Measurements from ENCODE around the gene GYS1. TPM values are rescaled to one million over a fixed set of nuclear protein-coding genes. Genes with fewer than 3 reads are reported as not detected.
"Not testable (repeated sequence)": the region's sequence is repeated elsewhere in the genome, so short reads cannot be mapped to it uniquely, and the experiment has no call there.

The GYS1 gene
- total RNA-seq, 2 experiments from 2014 or later, result 55.1 to 56.3 TPM

DNA sequence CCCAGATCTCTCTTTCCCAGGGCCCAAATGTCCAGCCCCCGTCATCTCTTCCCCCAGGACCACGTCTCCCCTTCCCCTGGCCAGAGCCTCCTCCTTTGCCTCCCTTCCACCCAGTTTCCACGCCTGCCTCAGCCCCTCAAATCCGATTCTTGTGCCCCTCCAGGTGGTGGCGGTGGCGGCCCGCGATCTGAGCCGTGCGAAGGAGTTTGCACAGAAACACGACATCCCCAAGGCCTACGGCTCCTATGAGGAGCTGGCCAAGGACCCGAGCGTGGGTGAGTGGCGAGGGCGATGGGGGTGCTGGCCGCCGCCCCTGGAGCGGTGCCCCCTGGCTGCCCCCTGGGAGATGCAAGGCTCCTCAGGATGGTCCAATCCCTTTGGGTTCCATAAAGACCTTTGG is 58.3 kb downstream of the GYS1 start:
- DNase-seq, result no peak
- peaks cover 3% of the 10 kb centered on the region for H3K27me3 Mint-ChIP-seq
- H3K9me3 Mint-ChIP-seq, result no peaks in the 10 kb centered on the region
- ChIA-PET CTCF (no interaction called here), POLR2A (no interaction called here)
- peaks cover 20% of the 10 kb centered on the region for H3K4me1 Mint-ChIP-seq
- no peak overlapping the region for H3K4me3 Mint-ChIP-seq
- no peak overlapping the region for H3K27ac Mint-ChIP-seq
- peaks cover 2% of the 10 kb centered on the region for H3K36me3 Mint-ChIP-seq (ENCODE audit: low read depth)

DNA sequence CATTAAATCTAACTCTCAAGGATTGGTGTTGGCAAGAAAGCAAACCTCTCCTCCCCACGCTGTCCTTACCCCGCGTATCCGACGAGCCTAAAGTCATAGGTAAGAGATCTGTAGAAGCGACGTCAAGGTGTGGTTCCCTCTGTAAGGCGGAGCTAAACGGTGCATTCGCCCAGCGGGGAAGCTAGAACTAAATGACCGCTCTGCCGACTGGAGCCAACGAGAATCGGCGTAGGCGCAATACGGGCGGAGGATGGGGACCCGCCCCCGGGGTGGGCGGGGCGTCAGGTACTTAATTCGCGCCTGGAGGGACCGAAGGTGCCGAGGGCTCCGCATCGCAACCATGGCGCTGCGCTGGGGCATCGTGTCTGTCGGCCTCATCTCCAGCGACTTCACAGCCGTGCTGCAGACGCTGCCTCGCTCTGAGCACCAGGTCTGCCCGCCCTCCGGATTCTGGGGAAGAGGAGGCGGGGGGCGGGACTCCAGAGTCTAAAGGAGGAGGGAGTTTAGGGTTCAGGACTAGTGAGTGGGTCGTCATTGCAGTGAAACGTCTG is 59.7 kb downstream of the GYS1 start, which contains the start of gene DHDH:
DHDH (plus strand) TSS at position 318 of the 551 bp plus-strand sequence; CDS start at position 341, 23 bp downstream.
- Mint-ChIP-seq H3K27ac (peak within 1 kb of the TSS; percentile 36), H3K4me1 (peaks cover 20% of the 10 kb centered on the region), H3K27me3 (peaks cover 3% of the 10 kb centered on the region), H3K36me3 (ENCODE audit: low read depth) (peaks cover 2% of the 10 kb centered on the region), H3K9me3 (no peaks in the 10 kb centered on the region), H3K4me3 (peak within 1 kb of the TSS; percentile 75)
- DNase-seq, result peak; percentile 88
- POLR2A ChIA-PET, result interaction anchor here (0.7 to 1.9 kb wide), 9 partner anchors 18 to 127 kb away, joined by 3 to 16 read pairs (median 4); partner anchors contain the start of genes BAX, GYS1, NUCB1 and PPP1R15A
- CTCF ChIA-PET, result interaction anchor here (1.2 to 2.2 kb wide), 8 partner anchors 33 to 138 kb away, joined by 3 to 13 read pairs (median 5); partner anchors contain the start of genes GYS1, NUCB1 and RUVBL2

DNA sequence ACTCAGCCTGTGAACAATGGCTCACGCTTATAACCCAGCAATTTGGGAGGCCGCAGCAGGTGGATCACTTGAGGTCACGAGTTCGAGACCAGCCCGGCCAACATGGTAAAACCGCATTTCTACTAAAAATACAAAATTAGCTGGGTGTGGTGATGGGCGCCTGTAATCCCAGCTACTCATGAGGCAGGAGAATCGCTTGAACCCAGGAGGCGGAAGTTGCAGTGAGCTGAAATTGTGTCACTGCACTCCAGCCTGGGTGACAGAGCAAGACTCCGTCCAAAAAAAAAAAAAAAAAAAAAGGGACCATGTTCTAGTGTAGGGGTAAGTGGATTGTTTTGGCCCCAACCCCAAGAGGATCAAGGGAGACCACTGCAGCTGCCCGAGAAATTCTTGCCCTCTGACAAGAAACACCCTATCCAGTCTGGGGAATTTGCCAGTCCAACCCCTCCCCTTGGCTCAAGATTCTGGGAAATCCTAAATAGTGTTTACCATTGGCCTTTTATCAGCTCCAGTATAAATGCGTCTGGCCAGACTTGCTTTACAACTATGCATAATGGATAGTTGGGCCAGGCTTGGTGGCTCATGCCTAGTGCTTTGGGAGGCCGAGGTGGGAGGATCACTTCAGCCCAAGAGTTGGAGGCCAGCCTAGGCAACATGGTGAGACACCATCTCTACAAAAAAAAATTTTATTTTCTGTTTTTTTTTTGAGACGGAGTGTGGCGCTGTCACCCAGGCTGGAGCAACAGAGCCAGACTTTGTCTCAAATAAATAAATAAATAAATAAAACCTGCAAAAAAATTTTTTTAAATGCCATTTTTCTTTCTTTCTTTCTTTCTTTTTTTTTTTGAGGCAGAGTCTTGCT is 64.7 kb downstream of the GYS1 start:
- ChIA-PET CTCF (interaction anchor here (1.0 to 1.5 kb wide), 2 partner anchors 42 to 65 kb away, joined by 3 to 5 read pairs; partner anchors contain the start of genes GYS1 and RUVBL2), POLR2A (interaction anchor here (0.8 to 1.2 kb wide), 2 partner anchors 25 to 42 kb away, joined by 3 read pairs; no protein-coding TSS in a partner anchor)
- Mint-ChIP-seq H3K27me3 (peaks cover 3% of the 10 kb centered on the region), H3K27ac (no peak overlapping the region), H3K36me3 (ENCODE audit: low read depth) (no peaks in the 10 kb centered on the region), H3K9me3 (no peaks in the 10 kb centered on the region), H3K4me3 (no peak overlapping the region), H3K4me1 (peaks cover 12% of the 10 kb centered on the region)
- no peak for DNase-seq

DNA sequence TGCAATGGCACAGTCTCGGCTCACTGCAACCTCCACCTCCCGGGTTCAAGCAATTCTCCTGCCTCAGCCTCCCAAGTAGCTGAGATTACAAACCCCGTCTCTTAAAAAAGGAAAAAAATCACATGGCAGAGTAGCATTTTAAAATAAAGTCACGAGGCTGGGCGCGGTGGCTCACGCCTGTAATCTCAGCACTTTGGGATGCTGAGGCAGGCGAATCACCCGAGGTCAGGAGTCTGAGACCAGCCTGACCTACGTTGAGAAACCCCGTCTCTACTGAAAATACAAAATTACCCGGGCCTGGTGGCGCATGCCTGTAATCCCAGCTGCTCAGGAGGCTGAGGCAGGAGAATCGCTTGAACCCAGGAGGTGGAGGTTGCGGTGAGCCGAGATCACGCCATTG is 65.4 kb downstream of the GYS1 start:
- H3K4me3 Mint-ChIP-seq; DNase-seq; H3K27ac Mint-ChIP-seq; H3K9me3 Mint-ChIP-seq; H3K27me3 Mint-ChIP-seq; H3K36me3 Mint-ChIP-seq (ENCODE audit: low read depth); H3K4me1 Mint-ChIP-seq: not testable (repeated sequence)
- ChIA-PET POLR2A (interaction anchor here (0.7 to 1.2 kb wide), 3 partner anchors 25 to 118 kb away, joined by 3 read pairs; no protein-coding TSS in a partner anchor), CTCF (interaction anchor here (1.0 to 1.5 kb wide), 2 partner anchors 43 to 66 kb away, joined by 3 to 5 read pairs; partner anchors contain the start of genes GYS1 and RUVBL2)

DNA sequence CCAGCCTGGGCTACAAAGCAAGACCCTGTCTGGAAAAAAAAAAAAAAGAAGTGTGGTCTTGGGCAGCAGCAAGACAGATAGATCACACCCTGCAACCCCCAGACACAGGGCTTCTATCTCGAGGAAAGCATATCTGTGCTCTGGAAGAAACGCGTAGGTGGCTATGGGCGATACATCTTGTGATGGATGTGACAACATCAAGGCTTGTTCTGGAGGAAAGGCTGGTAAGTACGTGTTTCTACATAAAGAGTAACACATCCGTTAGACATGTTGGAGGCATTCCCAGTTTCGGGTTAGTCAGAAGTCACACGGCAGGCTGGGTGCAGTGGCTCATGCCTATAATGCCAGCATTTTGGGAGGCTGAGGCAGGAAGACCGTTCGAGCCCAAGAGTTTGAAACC is 66.2 kb downstream of the GYS1 start:
- POLR2A ChIA-PET, result interaction anchor here (1.0 to 1.6 kb wide), 2 partner anchors 10 to 26 kb away, joined by 3 to 4 read pairs; no protein-coding TSS in a partner anchor
- DNase-seq, result no peak
- no peaks in the 10 kb centered on the region for H3K9me3 Mint-ChIP-seq
- peak overlapping the region; percentile 27 for H3K4me3 Mint-ChIP-seq
- peaks cover 8% of the 10 kb centered on the region for H3K36me3 Mint-ChIP-seq (ENCODE audit: low read depth)
- H3K27me3 Mint-ChIP-seq, result no peaks in the 10 kb centered on the region
- peak overlapping the region; percentile 26 for H3K27ac Mint-ChIP-seq
- peaks cover 7% of the 10 kb centered on the region for H3K4me1 Mint-ChIP-seq
- CTCF ChIA-PET, result no interaction called here

DNA sequence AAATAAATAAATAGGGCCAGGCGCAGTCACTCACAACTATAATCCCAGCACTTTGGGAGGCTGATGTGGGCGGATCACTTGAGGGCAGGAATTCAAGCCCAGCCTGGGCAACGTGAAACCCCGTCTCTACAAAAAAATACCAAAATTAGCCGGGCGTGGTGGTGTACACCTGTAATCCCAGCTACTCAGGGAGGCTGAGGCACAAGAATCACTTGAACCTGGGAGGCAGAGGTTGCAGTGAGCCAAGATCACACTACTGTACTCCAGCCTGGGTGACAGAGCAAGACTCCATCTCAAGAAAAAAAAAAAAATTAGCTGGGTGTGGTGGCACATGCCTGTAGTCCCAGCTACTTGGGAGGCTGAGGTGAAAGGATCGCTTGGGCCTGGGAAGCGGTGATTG is 67.2 kb downstream of the GYS1 start:
- H3K36me3 Mint-ChIP-seq (ENCODE audit: low read depth), result peaks cover 13% of the 10 kb centered on the region
- not testable (repeated sequence) for H3K27ac Mint-ChIP-seq, DNase-seq, H3K4me1 Mint-ChIP-seq, H3K4me3 Mint-ChIP-seq, H3K27me3 Mint-ChIP-seq, H3K9me3 Mint-ChIP-seq
- ChIA-PET CTCF (interaction anchor here (1.1 kb wide), 1 partner anchor 83 kb away, joined by 4 read pairs; no protein-coding TSS in a partner anchor), POLR2A (interaction anchor here (0.6 to 2.4 kb wide), 4 partner anchors 9 to 85 kb away, joined by 3 to 9 read pairs (median 4); partner anchors contain the start of gene NUCB1)

DNA sequence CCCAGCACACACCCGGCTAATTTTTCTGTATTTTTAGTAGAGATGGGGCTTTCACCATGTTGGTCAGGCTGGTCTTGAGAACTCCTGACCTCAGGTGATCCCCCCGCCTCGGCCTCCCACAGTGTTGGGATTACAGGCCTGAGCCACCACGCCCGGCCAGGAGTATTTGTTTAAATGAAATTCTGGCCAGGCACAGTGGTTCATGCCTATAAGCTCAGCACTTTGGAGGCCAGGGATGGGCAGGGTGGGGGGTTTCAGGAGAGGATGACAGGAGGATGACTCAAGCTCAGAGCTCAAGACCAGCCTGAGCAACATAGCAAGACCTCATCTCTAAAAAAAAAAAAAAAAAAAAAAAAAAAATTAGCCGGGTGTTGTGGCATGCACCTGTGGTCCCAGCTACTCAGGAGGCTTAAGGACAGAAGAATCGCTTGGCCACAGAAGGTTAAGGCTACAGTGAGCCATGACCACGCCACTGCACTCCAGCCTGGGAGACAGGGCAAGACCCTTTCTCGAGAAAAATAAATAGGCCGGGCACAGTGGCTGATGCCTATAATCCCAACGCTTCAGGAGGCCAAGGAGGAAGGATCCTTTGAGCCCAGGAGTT is 67.8 kb downstream of the GYS1 start:
- Mint-ChIP-seq H3K27ac (no peak overlapping the region), H3K9me3 (no peaks in the 10 kb centered on the region), H3K4me3 (no peak overlapping the region), H3K4me1 (peaks cover 7% of the 10 kb centered on the region), H3K27me3 (no peaks in the 10 kb centered on the region), H3K36me3 (ENCODE audit: low read depth) (peaks cover 13% of the 10 kb centered on the region)
- no peak for DNase-seq
- ChIA-PET CTCF (interaction anchor here (1.1 kb wide), 1 partner anchor 82 kb away, joined by 4 read pairs; no protein-coding TSS in a partner anchor), POLR2A (interaction anchor here (1.2 to 2.4 kb wide), 3 partner anchors 9 to 25 kb away, joined by 4 to 9 read pairs (median 4); partner anchors contain the start of gene NUCB1)

DNA sequence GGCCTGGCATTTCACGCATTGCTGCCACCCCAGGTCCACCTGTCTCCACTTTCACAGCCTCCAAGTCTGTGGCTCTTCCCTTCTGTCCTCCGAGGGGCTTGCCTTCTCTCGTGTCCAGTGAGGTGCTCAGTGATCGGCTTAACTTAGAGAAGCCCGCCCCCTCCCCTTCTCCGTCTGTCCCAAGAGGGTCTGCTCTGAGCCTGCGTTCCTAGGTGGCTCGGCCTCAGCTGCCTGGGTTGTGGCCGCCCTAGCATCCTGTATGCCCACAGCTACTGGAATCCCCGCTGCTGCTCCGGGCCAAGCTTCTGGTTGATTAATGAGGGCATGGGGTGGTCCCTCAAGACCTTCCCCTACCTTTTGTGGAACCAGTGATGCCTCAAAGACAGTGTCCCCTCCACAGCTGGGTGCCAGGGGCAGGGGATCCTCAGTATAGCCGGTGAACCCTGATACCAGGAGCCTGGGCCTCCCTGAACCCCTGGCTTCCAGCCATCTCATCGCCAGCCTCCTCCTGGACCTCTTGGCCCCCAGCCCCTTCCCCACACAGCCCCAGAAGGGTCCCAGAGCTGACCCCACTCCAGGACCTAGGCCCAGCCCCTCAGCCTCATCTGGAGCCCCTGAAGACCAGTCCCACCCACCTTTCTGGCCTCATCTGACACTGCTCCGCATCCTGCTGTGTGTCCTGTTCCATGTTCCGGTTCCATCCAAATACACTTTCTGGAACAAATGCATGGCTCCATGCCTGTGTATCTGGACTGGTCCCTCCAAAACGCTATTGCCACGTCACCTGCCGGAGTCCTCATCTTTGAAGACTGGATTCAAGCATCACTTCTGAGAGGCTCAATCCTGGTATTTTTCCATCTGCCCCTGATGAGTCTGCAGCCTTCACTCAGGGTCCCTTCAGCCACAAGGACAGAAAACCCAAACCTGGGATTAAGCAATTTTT is 70.3 kb downstream of the GYS1 start:
- Mint-ChIP-seq H3K27ac (no peak overlapping the region), H3K27me3 (no peaks in the 10 kb centered on the region), H3K36me3 (ENCODE audit: low read depth) (peaks cover 27% of the 10 kb centered on the region), H3K4me1 (peaks cover 7% of the 10 kb centered on the region), H3K9me3 (no peaks in the 10 kb centered on the region), H3K4me3 (no peak overlapping the region)
- POLR2A ChIA-PET, result no interaction called here
- no peak for DNase-seq
- CTCF ChIA-PET, result no interaction called here

DNA sequence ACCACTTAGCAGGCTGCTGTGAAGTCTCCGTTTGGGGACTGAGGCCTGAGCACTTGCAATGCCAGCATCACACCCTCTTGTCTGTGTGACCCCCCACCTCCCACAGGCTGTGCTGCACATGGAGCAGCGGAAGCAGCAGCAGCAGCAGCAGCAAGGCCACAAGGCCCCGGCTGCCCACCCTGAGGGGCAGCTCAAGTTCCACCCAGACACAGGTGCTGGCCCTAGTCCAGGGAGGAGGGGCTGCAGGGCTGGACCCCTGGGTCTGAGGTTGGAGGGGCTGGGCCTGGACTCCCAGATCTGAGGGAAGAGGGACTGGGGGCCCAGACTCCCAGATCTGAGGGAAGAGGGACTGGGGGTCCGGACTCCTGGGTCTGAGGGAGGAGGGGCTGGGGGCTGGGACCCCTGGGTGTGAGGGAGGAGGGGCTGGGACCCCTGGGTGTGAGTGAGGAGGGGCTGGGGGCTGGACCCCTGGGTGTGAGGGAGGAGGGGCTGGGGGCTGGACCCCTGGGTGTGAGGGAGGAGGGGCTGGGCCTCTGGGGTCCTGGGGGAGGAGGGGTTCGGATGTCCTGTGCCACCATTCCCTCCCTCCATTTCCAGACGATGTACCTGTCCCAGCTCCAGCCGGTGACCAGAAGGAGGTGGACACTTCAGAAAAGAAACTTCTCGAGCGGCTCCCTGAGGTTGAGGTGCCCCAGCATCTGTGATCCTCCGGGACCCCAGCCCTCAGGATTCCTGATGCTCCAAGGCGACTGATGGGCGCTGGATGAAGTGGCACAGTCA is 71.2 kb downstream of the GYS1 start:
- H3K27me3 Mint-ChIP-seq, result no peaks in the 10 kb centered on the region
- CTCF ChIA-PET, result no interaction called here
- POLR2A ChIA-PET, result interaction anchor here (0.9 kb wide), 2 partner anchors 11 to 22 kb away, joined by 3 read pairs; partner anchors contain the start of gene NUCB1
- DNase-seq, result no peak
- H3K9me3 Mint-ChIP-seq, result no peaks in the 10 kb centered on the region
- peaks cover 5% of the 10 kb centered on the region for H3K4me1 Mint-ChIP-seq
- no peak overlapping the region for H3K4me3 Mint-ChIP-seq
- no peak overlapping the region for H3K27ac Mint-ChIP-seq
- peaks cover 32% of the 10 kb centered on the region for H3K36me3 Mint-ChIP-seq (ENCODE audit: low read depth)

DNA sequence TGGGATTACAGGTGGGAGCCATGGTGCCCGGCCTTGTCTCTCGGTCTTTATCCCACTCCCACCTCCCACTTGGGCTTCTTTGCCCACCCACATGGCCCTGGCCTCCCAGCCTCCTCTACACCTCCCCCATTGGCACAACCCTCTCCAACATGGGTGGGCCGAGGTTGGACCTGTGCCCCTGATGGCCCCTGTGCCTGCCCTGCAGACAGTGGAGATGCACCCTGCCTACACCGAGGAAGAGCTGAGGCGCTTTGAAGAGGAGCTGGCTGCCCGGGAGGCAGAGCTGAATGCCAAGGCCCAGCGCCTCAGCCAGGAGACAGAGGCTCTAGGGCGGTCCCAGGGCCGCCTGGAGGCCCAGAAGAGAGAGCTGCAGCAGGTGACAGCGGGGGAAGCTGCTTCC is 72.2 kb downstream of the GYS1 start:
- CTCF ChIA-PET, result interaction anchor here (0.6 to 0.9 kb wide), 2 partner anchors 59 to 73 kb away, joined by 3 to 4 read pairs; partner anchors contain the start of genes GYS1 and RUVBL2
- POLR2A ChIA-PET, result interaction anchor here (0.9 kb wide), 2 partner anchors 10 to 21 kb away, joined by 3 read pairs; partner anchors contain the start of gene NUCB1
- Mint-ChIP-seq H3K9me3 (no peaks in the 10 kb centered on the region), H3K27ac (no peak overlapping the region), H3K36me3 (ENCODE audit: low read depth) (peaks cover 36% of the 10 kb centered on the region), H3K27me3 (no peaks in the 10 kb centered on the region), H3K4me3 (no peak overlapping the region), H3K4me1 (no peaks in the 10 kb centered on the region)
- no peak for DNase-seq

DNA sequence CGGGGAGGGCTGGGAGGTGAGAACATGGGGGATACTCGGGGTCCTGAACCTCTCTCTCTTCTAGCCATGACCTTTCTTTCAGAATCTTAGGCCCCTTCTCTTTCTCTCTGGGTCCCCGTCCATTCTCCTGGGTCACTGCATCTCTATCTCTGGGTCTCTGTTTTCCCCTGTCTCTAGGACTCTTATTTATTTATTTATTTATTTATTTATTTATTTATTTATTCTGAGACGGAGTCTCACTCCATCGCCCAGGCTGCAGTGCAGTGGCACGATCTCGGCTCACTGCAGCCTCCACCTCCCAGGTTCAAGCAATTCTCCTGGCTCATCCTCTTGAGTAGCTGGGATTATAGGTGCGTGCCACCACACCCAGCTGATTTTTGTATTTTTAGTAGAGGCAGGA is 73.8 kb downstream of the GYS1 start:
- H3K27me3 Mint-ChIP-seq, DNase-seq, H3K4me1 Mint-ChIP-seq, H3K9me3 Mint-ChIP-seq, H3K4me3 Mint-ChIP-seq, H3K27ac Mint-ChIP-seq: not testable (repeated sequence)
- ChIA-PET CTCF (interaction anchor here (1.0 kb wide), 1 partner anchor 78 kb away, joined by 3 read pairs; no protein-coding TSS in a partner anchor), POLR2A (interaction anchor here (1.2 kb wide), 1 partner anchor 19 kb away, joined by 10 read pairs; the partner anchor contains the start of gene NUCB1)
- H3K36me3 Mint-ChIP-seq (ENCODE audit: low read depth), result peaks cover 44% of the 10 kb centered on the region

Measured in activated CD4-positive, alpha-beta memory T cell treated with anti-CD3 and anti-CD28 coated beads, Interleukin-2, amount 10 ng/mL, durations not matched to agents 7 days and 5 days (primary cell).